KMS-11 (cell line): Measurements from ENCODE around the gene GAA.
A peak's percentile ranks its signal among the peaks of the same experiment; 100 is the strongest.

Source experiments
- H2AFZ ChIP-seq: fragments of 200-600 bp; sonication (generic); 2 replicates; pipeline ENCODE4 v1.6.1; 2016; ENCODE audit warnings: antibody characterized with exemption, mixed run types, low read depth
- H3K27ac ChIP-seq: fragments of 200-600 bp; sonication (generic); 2 replicates; pipeline ENCODE4 v1.6.1; 2016; ENCODE audit warnings: mild to moderate bottlenecking, mixed run types
- H3K27me3 ChIP-seq: fragments of 200-600 bp; sonication (generic); 2 replicates; pipeline ENCODE4 v1.6.1; 2017; ENCODE audit warnings: mild to moderate bottlenecking, low read depth, mixed run types, moderate library complexity; ENCODE audit not compliant: insufficient read depth
- H3K36me3 ChIP-seq: fragments of 200-600 bp; sonication (generic); 2 replicates; pipeline ENCODE4 v1.6.1; 2017; ENCODE audit warnings: mild to moderate bottlenecking, mixed run types; ENCODE audit not compliant: insufficient read depth
- H3K4me1 ChIP-seq: fragments of 200-600 bp; sonication (generic); 2 replicates; pipeline ENCODE4 v1.6.1; 2016; ENCODE audit warnings: mild to moderate bottlenecking, low read depth, mixed run types; ENCODE audit not compliant: poor library complexity, severe bottlenecking
- H3K4me2 ChIP-seq: fragments of 200-600 bp; sonication (generic); 2 replicates; pipeline ENCODE4 v1.7.0; 2016; ENCODE audit warnings: mild to moderate bottlenecking, mixed run types
- H3K4me3 ChIP-seq: fragments of 200-600 bp; sonication (generic); IDR thresholded peaks from 2 replicates; pipeline ENCODE4 v1.6.1; 2017; ENCODE audit warnings: low read depth, low read length, mixed read lengths; ENCODE audit not compliant: insufficient read depth
- H3K79me2 ChIP-seq: fragments of 200-600 bp; sonication (generic); 2 replicates; pipeline ENCODE4 v1.6.1; 2016; ENCODE audit warnings: low read depth, mixed run types; ENCODE audit not compliant: insufficient read depth
- H3K9ac ChIP-seq: fragments of 200-600 bp; sonication (generic); 2 replicates; pipeline ENCODE4 v1.6.1; 2016; ENCODE audit warnings: mild to moderate bottlenecking, mixed run types
- H4K20me1 ChIP-seq: fragments of 200-600 bp; sonication (generic); 2 replicates; pipeline ENCODE4 v1.6.1; 2016; ENCODE audit warnings: mild to moderate bottlenecking, mixed run types; ENCODE audit not compliant: insufficient read depth
- TF ChIP-seq, protein P1 (sequence below): fragments of 200-600 bp; sonication (generic); conservative IDR thresholded peaks from 2 replicates; pipeline ENCODE4 v1.6.1; 2017; ENCODE audit warnings: low read depth, mild to moderate bottlenecking, antibody characterized with exemption, low read length, moderate library complexity, mixed read lengths

Gene GAA

DNA sequence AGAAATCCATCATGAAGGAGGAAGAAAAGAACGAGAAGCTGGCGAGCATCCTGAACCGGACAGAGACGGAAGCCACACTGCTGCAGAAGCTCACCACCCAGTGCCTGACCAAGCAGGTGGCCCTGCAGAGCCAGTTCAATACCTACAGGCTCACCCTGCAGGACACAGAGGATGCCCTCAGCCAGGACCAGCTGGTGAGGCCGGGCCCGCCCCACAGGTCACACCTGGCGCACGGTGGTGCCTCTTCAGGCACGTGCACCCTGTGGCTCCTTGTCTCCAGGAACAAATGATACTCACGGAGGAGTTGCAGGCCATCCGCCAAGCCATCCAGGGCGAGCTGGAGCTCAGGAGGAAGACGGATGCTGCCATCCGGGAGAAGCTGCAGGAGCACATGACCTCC lies 19.8 kb upstream of the GAA start:
- H3K79me2 ChIP-seq: no peaks in the 10 kb centered on the region
- no peaks in the 10 kb centered on the region for H3K36me3 ChIP-seq
- H3K4me3 ChIP-seq: no peak overlapping the region
- H3K27me3 ChIP-seq: peaks cover 27% of the 10 kb centered on the region
- H3K4me1 ChIP-seq: no peaks in the 10 kb centered on the region
- no peaks in the 10 kb centered on the region for H4K20me1 ChIP-seq
- H3K4me2 ChIP-seq: no peak overlapping the region
- no peak overlapping the region for H2AFZ ChIP-seq
- no peak overlapping the region for H3K27ac ChIP-seq
- TF ChIP-seq, protein P1, sequence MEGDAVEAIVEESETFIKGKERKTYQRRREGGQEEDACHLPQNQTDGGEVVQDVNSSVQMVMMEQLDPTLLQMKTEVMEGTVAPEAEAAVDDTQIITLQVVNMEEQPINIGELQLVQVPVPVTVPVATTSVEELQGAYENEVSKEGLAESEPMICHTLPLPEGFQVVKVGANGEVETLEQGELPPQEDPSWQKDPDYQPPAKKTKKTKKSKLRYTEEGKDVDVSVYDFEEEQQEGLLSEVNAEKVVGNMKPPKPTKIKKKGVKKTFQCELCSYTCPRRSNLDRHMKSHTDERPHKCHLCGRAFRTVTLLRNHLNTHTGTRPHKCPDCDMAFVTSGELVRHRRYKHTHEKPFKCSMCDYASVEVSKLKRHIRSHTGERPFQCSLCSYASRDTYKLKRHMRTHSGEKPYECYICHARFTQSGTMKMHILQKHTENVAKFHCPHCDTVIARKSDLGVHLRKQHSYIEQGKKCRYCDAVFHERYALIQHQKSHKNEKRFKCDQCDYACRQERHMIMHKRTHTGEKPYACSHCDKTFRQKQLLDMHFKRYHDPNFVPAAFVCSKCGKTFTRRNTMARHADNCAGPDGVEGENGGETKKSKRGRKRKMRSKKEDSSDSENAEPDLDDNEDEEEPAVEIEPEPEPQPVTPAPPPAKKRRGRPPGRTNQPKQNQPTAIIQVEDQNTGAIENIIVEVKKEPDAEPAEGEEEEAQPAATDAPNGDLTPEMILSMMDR: no peak
- H3K9ac ChIP-seq: no peak overlapping the region

DNA sequence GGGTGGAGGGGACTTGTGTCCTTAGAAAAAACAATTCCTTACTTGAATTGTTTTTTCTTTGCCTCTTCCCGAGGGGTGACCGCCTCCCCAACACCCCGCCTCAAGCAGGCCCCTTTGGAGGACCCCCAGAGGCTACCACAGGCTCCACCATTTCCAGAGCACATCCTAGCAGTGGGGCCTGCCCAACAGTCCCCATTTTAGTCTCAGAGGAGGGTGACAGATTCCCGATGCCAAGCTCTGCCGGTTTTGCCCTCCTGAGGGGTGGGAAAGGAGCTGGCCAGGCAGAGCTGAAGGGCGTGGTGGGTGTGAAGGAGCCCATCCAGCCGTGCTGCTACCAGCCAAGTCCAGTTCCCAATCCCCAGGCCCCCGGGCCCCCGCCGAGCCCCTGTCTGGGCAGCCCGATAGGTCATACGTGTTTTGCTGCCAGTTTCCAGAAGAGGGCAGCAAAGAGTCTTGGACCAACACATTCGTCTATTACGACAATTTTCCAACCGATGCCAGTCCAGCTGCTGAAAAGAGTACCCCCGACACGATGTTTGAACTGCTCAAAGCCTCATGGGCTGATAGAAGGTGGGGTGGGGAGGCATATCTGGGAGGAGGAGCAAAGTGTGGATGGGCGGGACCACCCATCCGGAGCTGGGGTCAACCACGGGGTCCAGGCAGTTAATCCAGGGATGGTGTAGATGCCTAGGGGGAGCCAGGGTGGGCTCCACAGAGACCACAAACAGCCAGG lies 18.8 kb upstream of the GAA start:
- Histone ChIP-seq H3K27me3 (peaks cover 36% of the 10 kb centered on the region), H3K9ac (no peak overlapping the region), H3K79me2 (no peaks in the 10 kb centered on the region), H3K4me2 (peak overlapping the region; percentile 47), H3K36me3 (no peaks in the 10 kb centered on the region), H3K4me3 (no peak overlapping the region), H3K27ac (no peak overlapping the region), H2AFZ (peak overlapping the region; percentile 66), H4K20me1 (no peaks in the 10 kb centered on the region), H3K4me1 (no peaks in the 10 kb centered on the region)
- TF ChIP-seq, protein P1: peak; percentile 91

DNA sequence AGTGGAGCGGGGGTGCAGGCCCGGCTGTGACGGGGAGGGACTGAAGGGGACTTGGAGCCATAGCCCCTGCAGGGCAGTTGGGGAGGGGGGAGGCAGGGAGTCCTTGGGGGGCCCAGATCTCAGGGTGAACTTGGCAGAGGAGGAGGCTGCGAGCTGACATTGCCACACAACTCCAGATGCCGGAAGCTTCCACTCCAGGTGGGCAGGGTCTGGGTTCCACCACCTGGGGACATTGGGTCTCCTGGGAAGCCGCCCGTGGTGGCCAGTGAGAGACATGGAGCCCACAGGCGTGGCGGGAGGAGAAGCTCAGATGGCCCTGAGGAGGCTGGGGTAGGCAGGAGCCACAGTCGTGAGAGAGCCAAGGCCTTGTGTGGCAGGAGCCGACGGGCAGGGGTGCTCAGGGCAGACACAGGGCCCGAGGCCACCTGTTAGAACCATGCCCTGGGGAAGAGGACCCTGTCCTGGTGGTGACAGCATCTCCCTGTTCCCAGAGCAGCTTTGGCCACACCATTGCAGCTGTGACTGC lies 18.2 kb upstream of the GAA start:
- Histone ChIP-seq H3K4me3 (no peak overlapping the region), H3K79me2 (no peaks in the 10 kb centered on the region), H3K36me3 (no peaks in the 10 kb centered on the region), H3K4me1 (no peaks in the 10 kb centered on the region), H4K20me1 (no peaks in the 10 kb centered on the region), H3K27me3 (peaks cover 43% of the 10 kb centered on the region), H3K4me2 (peak overlapping the region; percentile 47), H3K27ac (no peak overlapping the region), H2AFZ (peak overlapping the region; percentile 66; the same call in 1 of the 2 replicates), H3K9ac (no peak overlapping the region)
- TF ChIP-seq, protein P1: no peak

DNA sequence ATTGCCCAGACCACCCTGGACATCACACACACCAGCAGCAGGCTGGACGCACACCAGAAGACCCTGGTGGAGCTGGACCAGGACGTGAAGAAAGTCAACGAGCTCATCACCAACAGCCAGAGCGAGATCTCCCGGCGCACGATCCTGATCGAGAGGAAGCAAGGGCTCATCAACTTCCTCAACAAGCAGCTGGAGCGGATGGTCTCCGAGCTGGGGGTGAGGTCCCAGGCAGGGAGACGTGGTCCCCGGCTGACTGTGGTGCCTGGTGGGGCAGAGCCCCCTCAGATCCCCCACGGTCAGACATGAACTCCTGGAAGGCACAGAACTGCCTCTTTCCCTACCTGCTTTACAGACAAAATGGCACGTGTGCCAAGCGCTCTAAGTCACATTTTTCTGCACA lies 16.6 kb upstream of the GAA start:
- Histone ChIP-seq H3K27me3 (peaks cover 56% of the 10 kb centered on the region), H3K4me1 (no peaks in the 10 kb centered on the region), H2AFZ (no peak overlapping the region), H3K79me2 (no peaks in the 10 kb centered on the region), H3K4me2 (no peak overlapping the region), H3K4me3 (no peak overlapping the region), H3K36me3 (no peaks in the 10 kb centered on the region), H4K20me1 (no peaks in the 10 kb centered on the region), H3K27ac (no peak overlapping the region), H3K9ac (no peak overlapping the region)
- TF ChIP-seq, protein P1: no peak
